ENCODE results near the gene GPR12. TPM values are rescaled to one million over a fixed set of nuclear protein-coding genes. Genes with fewer than 3 reads are reported as not detected.

The GPR12 gene
- total and polyA plus RNA-seq, 2 donors (not counting 3 experiments of a cell fraction or from before 2014, with no cell fraction given): not detected

GRCh38 chr13:26718146-26718545, 42.4 kb downstream of the GPR12 start:
- no TSS peak for BruUV-seq (replicated peaks)
- Histone ChIP-seq H3K9me3 (replicated peaks; ENCODE audit: control insufficient read depth, insufficient read depth, low read length) (no peaks in the 10 kb centered on the region), H3K27me3 (ENCODE audit: control insufficient read depth in 2 of 2, insufficient read depth in 2 of 2, low read length in 2 of 2) (peaks cover 0 to 7% of the 10 kb centered on the region in 2 experiments), H2AFZ (ENCODE audit: low read depth, low read length) (no peak overlapping the region), H3K9me1 (replicated peaks; ENCODE audit: control insufficient read depth, extremely low read depth, insufficient read depth, low read length) (no peaks in the 10 kb centered on the region), H3K9ac (replicated peaks; ENCODE audit: extremely low read depth, insufficient read depth, low read length) (no peak overlapping the region), H3K79me2 (ENCODE audit: control insufficient read depth, insufficient read depth, low read length) (no peaks in the 10 kb centered on the region), H3K27ac (ENCODE audit: insufficient read depth, low read depth, low read length) (no peak overlapping the region), H3K4me1 (ENCODE audit: control insufficient read depth, extremely low read depth, insufficient read depth, low read length) (no peaks in the 10 kb centered on the region), H3K4me2 (ENCODE audit: insufficient read depth, low read length) (no peak overlapping the region), H3K36me3 (ENCODE audit: control insufficient read depth in 2 of 2, extremely low read depth in 1 of 2, insufficient read depth in 2 of 2, low read length in 2 of 2) (no peaks in the 10 kb centered on the region), H4K20me1 (replicated peaks; ENCODE audit: control insufficient read depth, extremely low read depth, insufficient read depth, low read length) (no peaks in the 10 kb centered on the region), H3K4me3 (replicated peaks in 1 of 3; ENCODE audit: insufficient read depth in 1 of 3, low read depth in 1 of 3, low read length in 3 of 3) (no peak overlapping the region)
- DNase-seq (ENCODE audit: low read depth, low spot score) (no peak), FAIRE-seq (no peak)
- ChIA-PET CTCF (interaction anchor here (0.9 to 1.1 kb wide), 2 partner anchors 12 to 13 kb away, joined by 3 to 4 read pairs; no protein-coding TSS in a partner anchor), POLR2A (no interaction called here)
- no peak for TF ChIP-seq POLR2A (IDR thresholded peaks at IDR 0.05; ENCODE audit: low read depth, low read length)
- TF ChIP-seq CTCF (IDR thresholded peaks at IDR 0.05; ENCODE audit: extremely low read depth in 1 of 2, insufficient read depth in 1 of 2, low read depth in 1 of 2, low read length in 2 of 2): no peak
- no peak for TF ChIP-seq JUN (IDR thresholded peaks at IDR 0.05; ENCODE audit: borderline replicate concordance, insufficient read depth, insufficient read length, low read depth)
- no peak for TF ChIP-seq POLR2AphosphoS5 (IDR thresholded peaks at IDR 0.05; ENCODE audit: insufficient read depth, low read depth, low read length)
- TF ChIP-seq FOS (IDR thresholded peaks at IDR 0.05; ENCODE audit: borderline replicate concordance, insufficient read depth, low read length): no peak
- TF ChIP-seq MAX (IDR thresholded peaks at IDR 0.05; ENCODE audit: insufficient read depth, insufficient read length): no peak
- no peak for TF ChIP-seq EZH2 (IDR thresholded peaks at IDR 0.05; ENCODE audit: borderline replicate concordance, low read depth, low read length, severe bottlenecking)
- no peak for TF ChIP-seq GATA2 (IDR thresholded peaks at IDR 0.05; ENCODE audit: insufficient read depth, insufficient read length, low read depth, low read length)
- no peak for TF ChIP-seq MYC (IDR thresholded peaks at IDR 0.05; ENCODE audit: low read depth, low read length)
- intact Hi-C loops (cut with micrococcal nuclease): no loop called here
- dilution Hi-C loops (cut with MboI; ENCODE audit: extremely low pct_ligation_motif_present, low sequenced_read_pairs): no loop called here
